GM23338 (cell line): ENCODE data around the gene IGIP. TPM values are rescaled to one million over a fixed set of nuclear protein-coding genes. Genes with fewer than 3 reads are reported as not detected.

Source experiments
- ATAC-seq: fragments of 200-7000 bp; cut with Tn5 transposase; 3 replicates; pipeline ENCODE4 v1.9.1; 2020
- DNase-seq: peaks from one replicate; pipeline ENCODE4 v3.0.0-alpha.2; 2015; ENCODE audit warnings: low spot score
- H2AFZ ChIP-seq: fragments of 200-600 bp; sonication (generic); 2 replicates; pipeline ENCODE4 v1.8.0; 2016; ENCODE audit warnings: antibody characterized with exemption, mild to moderate bottlenecking, moderate library complexity
- H3F3A ChIP-seq: fragments of 200-600 bp; sonication (generic); replicated peaks from 2 replicates; pipeline ENCODE4 v1.8.0; 2017; ENCODE audit warnings: antibody characterized with exemption, mixed run types, low read depth
- H3K27ac ChIP-seq: fragments of 200-600 bp; sonication (generic); 2 replicates; pipeline ENCODE4 v1.6.1; 2016; ENCODE audit warnings: low read depth
- H3K27me3 ChIP-seq: fragments of 200-600 bp; sonication (generic); 2 replicates; pipeline ENCODE4 v1.8.0; 2016; ENCODE audit warnings: mild to moderate bottlenecking, mixed run types, moderate library complexity; ENCODE audit not compliant: insufficient read depth
- H3K36me3 ChIP-seq: fragments of 200-600 bp; sonication (generic); 2 replicates; pipeline ENCODE4 v1.8.0; 2016; ENCODE audit warnings: mild to moderate bottlenecking; ENCODE audit not compliant: insufficient read depth
- H3K4me1 ChIP-seq: fragments of 200-600 bp; sonication (generic); 2 replicates; pipeline ENCODE4 v1.8.0; 2016; ENCODE audit warnings: mild to moderate bottlenecking, moderate library complexity; ENCODE audit not compliant: insufficient read depth
- H3K4me2 ChIP-seq: fragments of 200-600 bp; sonication (generic); 2 replicates; pipeline ENCODE4 v1.7.1; 2017; ENCODE audit warnings: mixed run types
- H3K4me3 ChIP-seq: fragments of 200-600 bp; sonication (generic); 2 replicates; pipeline ENCODE4 v1.6.1; 2016; ENCODE audit warnings: mixed run types
- H3K79me2 ChIP-seq: fragments of 200-600 bp; sonication (generic); replicated peaks from 2 replicates; pipeline ENCODE4 v1.8.0; 2017; ENCODE audit warnings: mild to moderate bottlenecking; ENCODE audit not compliant: insufficient read depth
- H3K9me2 ChIP-seq: fragments of 200-600 bp; sonication (generic); 2 replicates; pipeline ENCODE4 v1.8.0; 2017; ENCODE audit not compliant: insufficient read depth
- H4K20me1 ChIP-seq: fragments of 200-600 bp; sonication (generic); replicated peaks from 2 replicates; pipeline ENCODE4 v1.8.0; 2017; ENCODE audit warnings: mild to moderate bottlenecking; ENCODE audit not compliant: insufficient read depth
- H3K27ac Mint-ChIP-seq: 2 replicates; pipeline ENCODE4 v1.8.0; 2020; ENCODE audit warnings: inconsistent platforms, mild to moderate bottlenecking, moderate library complexity, mixed read lengths
- H3K27me3 Mint-ChIP-seq: 3 replicates; pipeline ENCODE4 v1.8.0; 2022; ENCODE audit warnings: low read depth, mild to moderate bottlenecking, moderate library complexity, mixed read lengths, inconsistent platforms; ENCODE audit not compliant: insufficient read depth, poor library complexity
- H3K36me3 Mint-ChIP-seq: 3 replicates; pipeline ENCODE4 v1.8.0; 2021; ENCODE audit warnings: low read depth, mild to moderate bottlenecking, inconsistent platforms, moderate library complexity, mixed read lengths
- H3K4me1 Mint-ChIP-seq: 3 replicates; pipeline ENCODE4 v1.8.0; 2020; ENCODE audit warnings: mild to moderate bottlenecking, inconsistent platforms, mixed read lengths
- H3K4me3 Mint-ChIP-seq: 3 replicates; pipeline ENCODE4 v1.8.0; 2021; ENCODE audit warnings: moderate library complexity, mild to moderate bottlenecking, inconsistent platforms, mixed read lengths
- H3K9me3 Mint-ChIP-seq: 3 replicates; pipeline ENCODE4 v1.8.0; 2020; ENCODE audit warnings: moderate library complexity, mild to moderate bottlenecking, inconsistent platforms, mixed read lengths
- CREB1 ChIP-seq: fragments of 250-450 bp; sonication (Bioruptor Pico); IDR thresholded peaks from 2 replicates; pipeline ENCODE4 v1.5.0; 2020; ENCODE audit warnings: low read depth, mild to moderate bottlenecking, moderate library complexity
- CTCF ChIP-seq, 2 experiments: fragments of 200-600 bp in 1 of 2; sonication (generic) in 1 of 2; conservative IDR thresholded peaks; 2 replicates each; pipeline versions ENCODE4 v1.5.1 to v1.6.1; 2016 to 2017; ENCODE audit warnings: antibody characterized with exemption in 2 of 2, low read depth in 2 of 2, mild to moderate bottlenecking in 2 of 2, moderate library complexity in 1 of 2
- ETS1 ChIP-seq: IDR thresholded peaks from 2 replicates; pipeline ENCODE4 v1.6.1; 2016; ENCODE audit warnings: antibody characterized with exemption
- EZH2 ChIP-seq: fragments of 200-600 bp; sonication (generic); IDR thresholded peaks from one replicate; pipeline ENCODE4 v1.8.0; 2017; ENCODE audit warnings: antibody characterized with exemption, mild to moderate bottlenecking, low read depth; ENCODE audit not compliant: unreplicated experiment
- EZH2phosphoT487 ChIP-seq: fragments of 200-600 bp; sonication (generic); IDR thresholded peaks from one replicate; pipeline ENCODE4 v1.8.1; 2018; ENCODE audit warnings: antibody characterized with exemption; ENCODE audit not compliant: unreplicated experiment
- JUNB ChIP-seq: IDR thresholded peaks from one replicate; pipeline ENCODE4 v1.6.1; 2016; ENCODE audit warnings: antibody characterized with exemption; ENCODE audit not compliant: unreplicated experiment
- NANOG ChIP-seq: IDR thresholded peaks from 2 replicates; pipeline ENCODE4 v1.6.1; 2016; ENCODE audit warnings: antibody characterized with exemption, borderline replicate concordance
- STAT1 ChIP-seq: IDR thresholded peaks from one replicate; pipeline ENCODE4 v1.6.1; 2016; ENCODE audit warnings: antibody characterized with exemption; ENCODE audit not compliant: unreplicated experiment
- ZNF114 ChIP-seq: fragments of 250-450 bp; sonication (Bioruptor Pico); IDR thresholded peaks from 2 replicates; pipeline ENCODE4 v1.5.0; 2020; ENCODE audit warnings: mild to moderate bottlenecking, moderate library complexity
- ZNF462 ChIP-seq: fragments of 250-450 bp; sonication (Bioruptor Pico); IDR thresholded peaks from 2 replicates; pipeline ENCODE4 v1.5.0; 2020; ENCODE audit warnings: mild to moderate bottlenecking, moderate library complexity
- polyA plus RNA-seq: library from polyadenylated mRNA; unstranded; fragments of >200 nt; fragmentation: Nextera tagmentation; extraction: Ambion mirVana; gene quantifications from 2 replicates; pipeline ENCODE4 v1.2.1, GENCODE V29; 2016
- total RNA-seq: library from RNA; depleted of rRNA; stranded (reverse); fragments of >200 nt; shearing (Covaris generic); gene quantifications from 2 replicates; pipeline ENCODE4 v1.2.3, GENCODE V29; 2014

The IGIP gene
- total and polyA plus RNA-seq, 2 experiments from 2014 or later, result 0.21 to 0.38 TPM

- H3K4me1 Mint-ChIP-seq, result peaks cover 18% of the 10 kb centered on the region
- no peaks in the 10 kb centered on the region for H3K27me3 Mint-ChIP-seq
- H3K27ac Mint-ChIP-seq, result no peak overlapping the region
- no peaks in the 10 kb centered on the region for H3K9me2 ChIP-seq
- H3K36me3 Mint-ChIP-seq, result no peaks in the 10 kb centered on the region
- no peaks in the 10 kb centered on the region for H3K36me3 ChIP-seq
- DNase-seq (no peak), ATAC-seq (no peak)
- peaks cover 6% of the 10 kb centered on the region for H3K4me1 ChIP-seq
- no peak overlapping the region for H2AFZ ChIP-seq
- no peak overlapping the region for H3K4me2 ChIP-seq
- no peak overlapping the region for H3K4me3 ChIP-seq
- no peak for TF ChIP-seq ZNF462 (CRISPR knock-in tag)
- no peak for TF ChIP-seq ETS1
- no peak for TF ChIP-seq NANOG
- TF ChIP-seq EZH2, result no peak
- TF ChIP-seq ZNF114 (CRISPR knock-in tag), result no peak
- no peak for TF ChIP-seq JUNB
- no peak for TF ChIP-seq STAT1
- no peak for TF ChIP-seq CREB1 (CRISPR knock-in tag)
- TF ChIP-seq CTCF (conservative IDR thresholded peaks at IDR 0.05; ENCODE audit: low read depth in 2 of 2), result no peak
- TF ChIP-seq EZH2phosphoT487, result no peak
- no peak overlapping the region for H3K27ac ChIP-seq
- no peaks in the 10 kb centered on the region for H3K9me3 Mint-ChIP-seq
- H4K20me1 ChIP-seq, result no peaks in the 10 kb centered on the region
- no peaks in the 10 kb centered on the region for H3K79me2 ChIP-seq
- H3K27me3 ChIP-seq, result no peaks in the 10 kb centered on the region
- H3F3A ChIP-seq, result no peaks in the 10 kb centered on the region
- H3K4me3 Mint-ChIP-seq, result no peak overlapping the region
Measured at GRCh38 chr5:140134277-140134935, 8.7 kb downstream of the IGIP start.
